ENCODE data around the gene ARFGEF3. TPM values are rescaled to one million over a fixed set of nuclear protein-coding genes. Genes with fewer than 3 reads are reported as not detected.
"Not testable (repeated sequence)": the region's sequence is repeated elsewhere in the genome, so short reads cannot be mapped to it uniquely, and the experiment has no call there.

The ARFGEF3 gene
- total RNA-seq, 1 donor, result under 0.01 TPM

GRCh38 chr6:138334963-138335362, 173.2 kb downstream of the ARFGEF3 start:
- DNase-seq (ENCODE audit: low read depth in 2 of 3, low spot score in 2 of 3), result no peak

GRCh38 chr6:138336221-138336620, 174.5 kb downstream of the ARFGEF3 start:
- DNase-seq (ENCODE audit: low read depth in 2 of 3, low spot score in 2 of 3), result no peak

GRCh38 chr6:138337076-138337475, 175.3 kb downstream of the ARFGEF3 start:
- no peak for DNase-seq (ENCODE audit: low read depth in 2 of 3, low spot score in 2 of 3)

- no peak for DNase-seq (ENCODE audit: low read depth in 2 of 3, low spot score in 2 of 3)
These were observed 177.3 kb downstream of the ARFGEF3 start for GRCh38 chr6:138339024-138339423.

GRCh38 chr6:138341176-138341575, 179.4 kb downstream of the ARFGEF3 start:
- no peak for DNase-seq (ENCODE audit: low read depth in 2 of 3, low spot score in 2 of 3)

- no peak for DNase-seq (ENCODE audit: low read depth in 2 of 3, low spot score in 2 of 3)
These were observed 181.4 kb downstream of the ARFGEF3 start for GRCh38 chr6:138343112-138343511.

GRCh38 chr6:138345565-138346285, 184.0 kb downstream of the ARFGEF3 start:
- no peak for DNase-seq (ENCODE audit: low read depth in 2 of 3, low spot score in 2 of 3)

- DNase-seq (ENCODE audit: low read depth in 2 of 3, low spot score in 2 of 3), result no peak
These were observed 184.8 kb downstream of the ARFGEF3 start for GRCh38 chr6:138346302-138347195.

GRCh38 chr6:138347864-138348263, 186.1 kb downstream of the ARFGEF3 start:
- no peak for DNase-seq (ENCODE audit: low read depth in 2 of 3, low spot score in 2 of 3)

GRCh38 chr6:138349891-138350290, 188.2 kb downstream of the ARFGEF3 start:
- DNase-seq (ENCODE audit: low read depth in 2 of 3, low spot score in 2 of 3), result no peak

- no peak for DNase-seq (ENCODE audit: low read depth in 2 of 3, low spot score in 2 of 3)
These were observed 196.2 kb downstream of the ARFGEF3 start for GRCh38 chr6:138357928-138358327.

GRCh38 chr6:138368684-138369083, 206.9 kb downstream of the ARFGEF3 start:
- not testable (repeated sequence) for DNase-seq (ENCODE audit: low read depth in 2 of 3, low spot score in 2 of 3)

GRCh38 chr6:138370631-138371451, 209.1 kb downstream of the ARFGEF3 start:
- no peak for DNase-seq (ENCODE audit: low read depth in 2 of 3, low spot score in 2 of 3)

- DNase-seq (ENCODE audit: low read depth in 2 of 3, low spot score in 2 of 3), result no peak
These were observed 209.6 kb downstream of the ARFGEF3 start for GRCh38 chr6:138371452-138371711.

GRCh38 chr6:138371720-138372119, 210.0 kb downstream of the ARFGEF3 start:
- no peak for DNase-seq (ENCODE audit: low read depth in 2 of 3, low spot score in 2 of 3)

GRCh38 chr6:138372711-138373463, 211.1 kb downstream of the ARFGEF3 start:
- peak in 2 of 3 donors; percentile 32 to 44 for DNase-seq (ENCODE audit: low read depth in 2 of 3, low spot score in 2 of 3)

- no peak for DNase-seq (ENCODE audit: low read depth in 2 of 3, low spot score in 2 of 3)
These were observed 212.5 kb downstream of the ARFGEF3 start for GRCh38 chr6:138374230-138374629.

GRCh38 chr6:138374815-138375214, 213.1 kb downstream of the ARFGEF3 start:
- no peak for DNase-seq (ENCODE audit: low read depth in 2 of 3, low spot score in 2 of 3)

- DNase-seq (ENCODE audit: low read depth in 2 of 3, low spot score in 2 of 3), result no peak
These were observed 215.3 kb downstream of the ARFGEF3 start for GRCh38 chr6:138377042-138377441.

GRCh38 chr6:138377844-138378243, 216.1 kb downstream of the ARFGEF3 start, which contains the start of gene SMIM28:
SMIM28 (plus strand) TSS chr6:138377905; CDS start chr6:138378073, 168 bp downstream.
- DNase-seq (ENCODE audit: low read depth in 2 of 3, low spot score in 2 of 3), result no peak

Measured in hematopoietic multipotent progenitor cell (in vitro differentiated cells).